GM21367 (cell line): Measurements from ENCODE around the gene AHCTF1.
"Not testable (repeated sequence)": the region's sequence is repeated elsewhere in the genome, so short reads cannot be mapped to it uniquely, and the experiment has no call there.

Source experiments
- ATAC-seq: cut with Tn5 transposase; IDR thresholded peaks from one replicate; pipeline ENCODE4 v1.9.1; 2021; ENCODE audit not compliant: unreplicated experiment

AHCTF1 gene

GRCh38 chr1:246840761-246841160 lies 91.0 kb downstream of the AHCTF1 start:
- ATAC-seq: not testable (repeated sequence)

- ATAC-seq: no peak
Measured at GRCh38 chr1:246838118-246838456, 93.7 kb downstream of the AHCTF1 start.

- ATAC-seq: no peak
Measured at GRCh38 chr1:246837418-246838117, 94.2 kb downstream of the AHCTF1 start.

GRCh38 chr1:246836209-246836966 lies 95.4 kb downstream of the AHCTF1 start:
- no peak for ATAC-seq

- no peak for ATAC-seq
Measured at GRCh38 chr1:246831543-246831942, 100.2 kb downstream of the AHCTF1 start.

GRCh38 chr1:246828818-246829217 lies 102.9 kb downstream of the AHCTF1 start:
- ATAC-seq: no peak

- no peak for ATAC-seq
Measured at GRCh38 chr1:246827396-246827795, 104.4 kb downstream of the AHCTF1 start.

- no peak for ATAC-seq
Measured at GRCh38 chr1:246825557-246826175, 106.1 kb downstream of the AHCTF1 start.

- ATAC-seq: no peak
Measured at GRCh38 chr1:246824541-246824940, 107.2 kb downstream of the AHCTF1 start.

- not testable (repeated sequence) for ATAC-seq
Measured at GRCh38 chr1:246822154-246822553, 109.6 kb downstream of the AHCTF1 start.

GRCh38 chr1:246820666-246821065 lies 111.1 kb downstream of the AHCTF1 start:
- ATAC-seq: no peak

GRCh38 chr1:246817778-246818177 lies 114.0 kb downstream of the AHCTF1 start:
- ATAC-seq: not testable (repeated sequence)

GRCh38 chr1:246815693-246816270 lies 116.0 kb downstream of the AHCTF1 start:
- no peak for ATAC-seq

GRCh38 chr1:246814890-246815289 lies 116.9 kb downstream of the AHCTF1 start:
- ATAC-seq: no peak

GRCh38 chr1:246813325-246813724 lies 118.4 kb downstream of the AHCTF1 start:
- not testable (repeated sequence) for ATAC-seq

GRCh38 chr1:246811985-246812384 lies 119.8 kb downstream of the AHCTF1 start:
- ATAC-seq: no peak

- no peak for ATAC-seq
Measured at GRCh38 chr1:246809473-246809872, 122.3 kb downstream of the AHCTF1 start.

GRCh38 chr1:246805135-246805716 lies 126.5 kb downstream of the AHCTF1 start:
- ATAC-seq: no peak

GRCh38 chr1:246803883-246804282 lies 127.9 kb downstream of the AHCTF1 start:
- no peak for ATAC-seq

GRCh38 chr1:246803373-246803772 lies 128.4 kb downstream of the AHCTF1 start:
- ATAC-seq: no peak
